GM19372 (cell line): Measurements from ENCODE around the gene NCR1.
"Not testable (repeated sequence)": the region's sequence is repeated elsewhere in the genome, so short reads cannot be mapped to it uniquely, and the experiment has no call there.

Experiments used
- ATAC-seq: cut with Tn5 transposase; IDR thresholded peaks from one replicate; pipeline ENCODE4 v1.9.1; 2021; ENCODE audit warnings: mild to moderate bottlenecking, low read depth, moderate library complexity; ENCODE audit not compliant: unreplicated experiment

The NCR1 gene

GRCh38 chr19:54905803-54906511 lies at the start of gene NCR1:
Gene NCR1 (plus strand): TSS chr19:54906148. CDS start chr19:54906188, 40 bp downstream.
- no peak for ATAC-seq

GRCh38 chr19:54858476-54858875 lies 47.5 kb upstream of the NCR1 start:
- ATAC-seq = not testable (repeated sequence)

- not testable (repeated sequence) for ATAC-seq
Measured at GRCh38 chr19:54859421-54859820, 46.5 kb upstream of the NCR1 start.

GRCh38 chr19:54863459-54863858 lies 42.5 kb upstream of the NCR1 start:
- ATAC-seq = not testable (repeated sequence)

- ATAC-seq = no peak
Measured at GRCh38 chr19:54871696-54872095, 34.3 kb upstream of the NCR1 start.

- ATAC-seq = no peak
Measured at GRCh38 chr19:54873990-54874389, 32.0 kb upstream of the NCR1 start, which contains the start of gene FCAR. Gene FCAR (plus strand): TSS chr19:54874235. CDS start chr19:54874290, 55 bp downstream.

GRCh38 chr19:54875506-54875905 lies 30.4 kb upstream of the NCR1 start:
- no peak for ATAC-seq

- ATAC-seq = no peak
Measured at GRCh38 chr19:54877471-54877870, 28.5 kb upstream of the NCR1 start.

GRCh38 chr19:54881884-54882283 lies 24.1 kb upstream of the NCR1 start:
- no peak for ATAC-seq

- no peak for ATAC-seq
Measured at GRCh38 chr19:54882758-54883157, 23.2 kb upstream of the NCR1 start.

GRCh38 chr19:54883228-54883627 lies 22.7 kb upstream of the NCR1 start:
- ATAC-seq = no peak

- ATAC-seq = no peak
Measured at GRCh38 chr19:54888239-54888638, 17.7 kb upstream of the NCR1 start.

- no peak for ATAC-seq
Measured at GRCh38 chr19:54889566-54889965, 16.4 kb upstream of the NCR1 start.

GRCh38 chr19:54893406-54893805 lies 12.5 kb upstream of the NCR1 start:
- no peak for ATAC-seq

- not testable (repeated sequence) for ATAC-seq
Measured at GRCh38 chr19:54894106-54894505, 11.8 kb upstream of the NCR1 start.

- no peak for ATAC-seq
Measured at GRCh38 chr19:54896036-54896435, 9.9 kb upstream of the NCR1 start.

GRCh38 chr19:54898685-54899084 lies 7.3 kb upstream of the NCR1 start:
- not testable (repeated sequence) for ATAC-seq

GRCh38 chr19:54899646-54900045 lies 6.3 kb upstream of the NCR1 start:
- ATAC-seq = not testable (repeated sequence)

GRCh38 chr19:54901153-54901552 lies 4.8 kb upstream of the NCR1 start:
- not testable (repeated sequence) for ATAC-seq

GRCh38 chr19:54902061-54902460 lies 3.9 kb upstream of the NCR1 start:
- no peak for ATAC-seq

- no peak for ATAC-seq
Measured at GRCh38 chr19:54903303-54903702, 2.6 kb upstream of the NCR1 start.

- not testable (repeated sequence) for ATAC-seq
Measured at GRCh38 chr19:54904261-54904660, 1.7 kb upstream of the NCR1 start.
